Panc1 (cell line): Measurements from ENCODE around the gene HACD4. TPM values are rescaled to one million over a fixed set of nuclear protein-coding genes. Genes with fewer than 3 reads are reported as not detected.

Experiments
- ATAC-seq: fragments of 200-7000 bp; cut with Tn5 transposase; 2 replicates; pipeline ENCODE4 v1.9.1; 2020; ENCODE audit warnings: mild to moderate bottlenecking, moderate library complexity
- BruUV-seq: library from RNA; stranded (reverse); fragments of 400-500 nt; replicated peaks from 2 replicates; lab custom pipeline; 2021; lab: Mats Ljungman, UMichigan
- CTCF ChIA-PET: fragments of 300-600 bp; sonication (Branson Sonifier 250); formaldehyde crosslinking; loops from one replicate; lab custom pipeline; 2022; ENCODE audit warnings: antibody characterized with exemption; lab: Charles Lee
- POLR2A ChIA-PET: fragments of 300-600 bp; sonication (Branson Sonifier 250); formaldehyde crosslinking; loops from one replicate; lab custom pipeline; 2022; ENCODE audit warnings: antibody characterized with exemption; lab: Charles Lee
- DNase-seq: peaks from one replicate; pipeline ENCODE4 v3.0.0-alpha.2; 2010; ENCODE audit warnings: low read depth, low spot score
- H3K27ac ChIP-seq: 2 replicates; pipeline ENCODE4 v1.5.1; 2011; ENCODE audit warnings: mild to moderate bottlenecking, low read length, inconsistent platforms
- H3K27me3 ChIP-seq: fragments of 200-500 bp; sonication (Bioruptor generic); 2 replicates; pipeline ENCODE4 v1.6.0; 2014; ENCODE audit warnings: low read length, inconsistent platforms; ENCODE audit not compliant: control insufficient read depth, insufficient read depth
- H3K36me3 ChIP-seq: fragments of 200-500 bp; sonication (Bioruptor generic); 2 replicates; pipeline ENCODE4 v1.5.1; 2014; ENCODE audit warnings: inconsistent platforms, mild to moderate bottlenecking, low read length, moderate library complexity; ENCODE audit not compliant: control insufficient read depth, insufficient read depth
- H3K4me1 ChIP-seq: 2 replicates; pipeline ENCODE4 v1.5.1; 2011; ENCODE audit warnings: inconsistent platforms, mild to moderate bottlenecking, low read length, moderate library complexity; ENCODE audit not compliant: control insufficient read depth, insufficient read depth
- H3K4me3 ChIP-seq, 2 experiments: 2 replicates each; pipeline ENCODE4 v1.5.1; 2011 to 2012; ENCODE audit warnings: low read depth in 2 of 2, low read length in 2 of 2, mild to moderate bottlenecking in 2 of 2, inconsistent platforms in 1 of 2, moderate library complexity in 1 of 2
- H3K9me3 ChIP-seq: fragments of 200-500 bp; sonication (Bioruptor generic); 2 replicates; pipeline ENCODE4 v1.5.1; 2014; ENCODE audit warnings: low read depth, mild to moderate bottlenecking, inconsistent platforms, low read length, moderate library complexity; ENCODE audit not compliant: control insufficient read depth, insufficient read depth
- CTCF ChIP-seq: fragments of 450-650 bp; IDR thresholded peaks from 2 replicates; pipeline ENCODE4 v1.5.1; 2017; ENCODE audit warnings: mild to moderate bottlenecking
- POLR2AphosphoS5 ChIP-seq: IDR thresholded peaks from 2 replicates; pipeline ENCODE4 v1.6.1; 2012; ENCODE audit warnings: mild to moderate bottlenecking, low read depth, low read length, moderate library complexity
- SIN3A ChIP-seq: IDR thresholded peaks from 2 replicates; pipeline ENCODE4 v1.6.1; 2012; ENCODE audit warnings: low read depth, mild to moderate bottlenecking, low read length, moderate library complexity, borderline replicate concordance; ENCODE audit not compliant: insufficient read depth
- TCF7L2 ChIP-seq: IDR thresholded peaks from 2 replicates; pipeline ENCODE4 v1.6.1; 2011; ENCODE audit warnings: mild to moderate bottlenecking, low read depth, low read length, inconsistent platforms
- in situ Hi-C: cut with HindIII; loops from 2 replicates; pipeline ENCODE4 v1.10.0; 2016; ENCODE audit warnings: low sequenced_read_pairs, low pct_unique_long_range_greater_than_20kb
- intact Hi-C: fragments of 100-400 bp; cut with micrococcal nuclease; formaldehyde crosslinking; loops from one replicate; pipeline ENCODE4 v1.10.0; 2022; ENCODE audit not compliant: unreplicated experiment
- total RNA-seq: library from RNA; stranded (reverse); gene quantifications from one replicate; pipeline ENCODE4 v1.2.1, GENCODE V29; 2021; ENCODE audit not compliant: unreplicated experiment
- TF ChIP-seq, protein P1 (sequence below), 2 experiments: IDR thresholded peaks; 2 replicates each; pipeline ENCODE4 v1.6.1; 2011 to 2012; ENCODE audit warnings: low read depth in 2 of 2, control low read depth in 1 of 2, low read length in 1 of 2, mild to moderate bottlenecking in 1 of 2, moderate library complexity in 1 of 2; ENCODE audit not compliant: insufficient read depth in 1 of 2

HACD4 gene
- total RNA-seq, 1 experiment from 2014 or later = 0.13 TPM

GRCh38 chr9:21027295-21027694 is 4.1 kb downstream of the HACD4 start:
- ATAC-seq (no peak), DNase-seq (no peak)
- intact Hi-C loops (no loop called here), in situ Hi-C loops (no loop called here)
- TF ChIP-seq, protein P1, sequence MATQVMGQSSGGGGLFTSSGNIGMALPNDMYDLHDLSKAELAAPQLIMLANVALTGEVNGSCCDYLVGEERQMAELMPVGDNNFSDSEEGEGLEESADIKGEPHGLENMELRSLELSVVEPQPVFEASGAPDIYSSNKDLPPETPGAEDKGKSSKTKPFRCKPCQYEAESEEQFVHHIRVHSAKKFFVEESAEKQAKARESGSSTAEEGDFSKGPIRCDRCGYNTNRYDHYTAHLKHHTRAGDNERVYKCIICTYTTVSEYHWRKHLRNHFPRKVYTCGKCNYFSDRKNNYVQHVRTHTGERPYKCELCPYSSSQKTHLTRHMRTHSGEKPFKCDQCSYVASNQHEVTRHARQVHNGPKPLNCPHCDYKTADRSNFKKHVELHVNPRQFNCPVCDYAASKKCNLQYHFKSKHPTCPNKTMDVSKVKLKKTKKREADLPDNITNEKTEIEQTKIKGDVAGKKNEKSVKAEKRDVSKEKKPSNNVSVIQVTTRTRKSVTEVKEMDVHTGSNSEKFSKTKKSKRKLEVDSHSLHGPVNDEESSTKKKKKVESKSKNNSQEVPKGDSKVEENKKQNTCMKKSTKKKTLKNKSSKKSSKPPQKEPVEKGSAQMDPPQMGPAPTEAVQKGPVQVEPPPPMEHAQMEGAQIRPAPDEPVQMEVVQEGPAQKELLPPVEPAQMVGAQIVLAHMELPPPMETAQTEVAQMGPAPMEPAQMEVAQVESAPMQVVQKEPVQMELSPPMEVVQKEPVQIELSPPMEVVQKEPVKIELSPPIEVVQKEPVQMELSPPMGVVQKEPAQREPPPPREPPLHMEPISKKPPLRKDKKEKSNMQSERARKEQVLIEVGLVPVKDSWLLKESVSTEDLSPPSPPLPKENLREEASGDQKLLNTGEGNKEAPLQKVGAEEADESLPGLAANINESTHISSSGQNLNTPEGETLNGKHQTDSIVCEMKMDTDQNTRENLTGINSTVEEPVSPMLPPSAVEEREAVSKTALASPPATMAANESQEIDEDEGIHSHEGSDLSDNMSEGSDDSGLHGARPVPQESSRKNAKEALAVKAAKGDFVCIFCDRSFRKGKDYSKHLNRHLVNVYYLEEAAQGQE (IDR thresholded peaks at IDR 0.05; ENCODE audit: insufficient read depth in 1 of 2, low read depth in 2 of 2, low read length in 1 of 2) = no peak
- TF ChIP-seq SIN3A (no peak), TCF7L2 (no peak), CTCF (no peak), POLR2AphosphoS5 (no peak)
- H3K9me3 ChIP-seq = no peaks in the 10 kb centered on the region
- H3K27ac ChIP-seq = no peak overlapping the region
- ChIA-PET POLR2A (no interaction called here), CTCF (no interaction called here)
- no TSS peak for BruUV-seq
- no peak overlapping the region for H3K4me3 ChIP-seq
- no peaks in the 10 kb centered on the region for H3K4me1 ChIP-seq
- H3K36me3 ChIP-seq = no peaks in the 10 kb centered on the region
- no peaks in the 10 kb centered on the region for H3K27me3 ChIP-seq

DNA sequence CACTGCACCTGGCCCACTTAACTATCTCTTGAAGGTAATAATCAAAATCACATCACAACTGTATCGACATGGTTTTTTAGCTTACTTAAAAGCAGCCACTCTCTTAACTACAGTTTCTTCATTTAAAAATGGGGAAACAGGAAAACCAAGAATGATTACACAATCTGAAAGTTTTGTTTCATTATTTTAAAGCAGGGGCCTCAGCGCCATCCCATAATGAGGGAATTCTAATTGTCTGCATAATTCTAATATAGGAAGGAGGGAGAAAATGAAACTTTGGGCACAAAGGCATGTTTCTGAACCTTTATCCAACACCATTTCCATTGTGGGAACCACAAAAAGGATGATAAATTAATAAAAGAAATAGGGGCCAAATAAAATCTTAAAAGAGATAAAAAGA is 7.6 kb downstream of the HACD4 start:
- POLR2A ChIA-PET = no interaction called here
- H3K27ac ChIP-seq = no peak overlapping the region
- CTCF ChIA-PET = no interaction called here
- intact Hi-C loops = no loop called here
- BruUV-seq = no TSS peak
- H3K36me3 ChIP-seq = no peaks in the 10 kb centered on the region
- H3K27me3 ChIP-seq = no peaks in the 10 kb centered on the region
- H3K9me3 ChIP-seq = no peaks in the 10 kb centered on the region
- TF ChIP-seq CTCF (no peak), TCF7L2 (no peak), POLR2AphosphoS5 (no peak), SIN3A (no peak)
- TF ChIP-seq, protein P1 (IDR thresholded peaks at IDR 0.05; ENCODE audit: insufficient read depth in 1 of 2, low read depth in 2 of 2, low read length in 1 of 2) = no peak
- H3K4me1 ChIP-seq = no peaks in the 10 kb centered on the region
- H3K4me3 ChIP-seq = no peak overlapping the region
- in situ Hi-C loops = no loop called here
- ATAC-seq (no peak), DNase-seq (no peak)
